GM12874 (cell line): ENCODE data around the gene SUMO3.

Experiments
- CTCF ChIP-seq: IDR thresholded peaks from 2 replicates; pipeline ENCODE4 v1.5.1; 2011; ENCODE audit warnings: low read depth, mild to moderate bottlenecking, control low read depth, low read length, moderate library complexity; ENCODE audit not compliant: insufficient read depth

The SUMO3 gene

GRCh38 chr21:44766014-44766817 lies 51.6 kb downstream of the SUMO3 start:
- no peak for TF ChIP-seq CTCF

- TF ChIP-seq CTCF = no peak
These were observed 52.4 kb downstream of the SUMO3 start for GRCh38 chr21:44765231-44766013.

- TF ChIP-seq CTCF = no peak
These were observed 53.3 kb downstream of the SUMO3 start for GRCh38 chr21:44764319-44765230.

- no peak for TF ChIP-seq CTCF
These were observed 54.2 kb downstream of the SUMO3 start for GRCh38 chr21:44763451-44764318.

- no peak for TF ChIP-seq CTCF
These were observed 54.8 kb downstream of the SUMO3 start for GRCh38 chr21:44763050-44763378.

- no peak for TF ChIP-seq CTCF
These were observed 55.4 kb downstream of the SUMO3 start for GRCh38 chr21:44762221-44763049.
